ENCODE data around the gene TSPEAR. TPM values are rescaled to one million over a fixed set of nuclear protein-coding genes. Genes with fewer than 3 reads are reported as not detected.
"Not testable (repeated sequence)": the region's sequence is repeated elsewhere in the genome, so short reads cannot be mapped to it uniquely, and the experiment has no call there.

The TSPEAR gene
- total RNA-seq, 2 donors from 2014 or later: 1.5 to 6.0 TPM

- H3K27me3 Mint-ChIP-seq (ENCODE audit: insufficient read depth): peaks cover 3% of the 10 kb centered on the region
- H3K4me1 Mint-ChIP-seq: peaks cover 2% of the 10 kb centered on the region
- H3K27me3 ChIP-seq (ENCODE audit: control insufficient read depth, insufficient read depth, low read length, poor library complexity, severe bottlenecking): no peaks in the 10 kb centered on the region
- H3K27ac Mint-ChIP-seq: no peak overlapping the region
- no peak overlapping the region for H3K4me3 Mint-ChIP-seq
- H3K27ac ChIP-seq (ENCODE audit: low read depth, low read length): no peak overlapping the region
- no peak overlapping the region for H3K9ac ChIP-seq (ENCODE audit: extremely low read depth, low read length, poor library complexity, severe bottlenecking)
- peak; percentile 15 for DNase-seq
- no peak overlapping the region for H3K4me3 ChIP-seq (ENCODE audit: low read length)
- no peaks in the 10 kb centered on the region for H3K4me1 ChIP-seq (ENCODE audit: control insufficient read depth, insufficient read depth, low read length)
- no peaks in the 10 kb centered on the region for H3K36me3 ChIP-seq (ENCODE audit: control insufficient read depth, insufficient read depth, low read length)
- WGBS, 2 experiments (ENCODE audit: insufficient coverage in 1 of 2, insufficient read length in 1 of 2): 89 to 92% methylated on average over 3 to 5 of the region's 5 CpGs
- H3K36me3 Mint-ChIP-seq (ENCODE audit: low read depth): peaks cover 4% of the 10 kb centered on the region
- peaks cover 22% of the 10 kb centered on the region for H3K9me3 ChIP-seq (ENCODE audit: control insufficient read depth, low read length)
- H3K9me3 Mint-ChIP-seq: peaks cover 44% of the 10 kb centered on the region
- TF ChIP-seq CTCF (conservative IDR thresholded peaks at IDR 0.05): no peak
These were observed 70.6 kb downstream of the TSPEAR start for GRCh38 chr21:44640761-44641160.

- peaks cover 2% of the 10 kb centered on the region for H3K4me1 Mint-ChIP-seq
- H3K27me3 ChIP-seq (ENCODE audit: control insufficient read depth, insufficient read depth, low read length, poor library complexity, severe bottlenecking): no peaks in the 10 kb centered on the region
- TF ChIP-seq CTCF (conservative IDR thresholded peaks at IDR 0.05): no peak
- peaks cover 8% of the 10 kb centered on the region for H3K9me3 ChIP-seq (ENCODE audit: control insufficient read depth, low read length)
- H3K9ac ChIP-seq (ENCODE audit: extremely low read depth, low read length, poor library complexity, severe bottlenecking): no peak overlapping the region
- no peak overlapping the region for H3K27ac ChIP-seq (ENCODE audit: low read depth, low read length)
- no peaks in the 10 kb centered on the region for H3K36me3 Mint-ChIP-seq (ENCODE audit: low read depth)
- H3K4me3 Mint-ChIP-seq: no peak overlapping the region
- H3K27me3 Mint-ChIP-seq (ENCODE audit: insufficient read depth): peaks cover 3% of the 10 kb centered on the region
- no peak for DNase-seq
- H3K27ac Mint-ChIP-seq: no peak overlapping the region
- no peaks in the 10 kb centered on the region for H3K36me3 ChIP-seq (ENCODE audit: control insufficient read depth, insufficient read depth, low read length)
- no peaks in the 10 kb centered on the region for H3K4me1 ChIP-seq (ENCODE audit: control insufficient read depth, insufficient read depth, low read length)
- H3K4me3 ChIP-seq (ENCODE audit: low read length): no peak overlapping the region
- H3K9me3 Mint-ChIP-seq: peaks cover 31% of the 10 kb centered on the region
- 94 to 95% methylated on average over 7 to 12 of the region's 12 CpGs for whole genome bisulfite sequencing, 2 experiments (ENCODE audit: insufficient coverage in 1 of 2, insufficient read length in 1 of 2)
These were observed 72.1 kb downstream of the TSPEAR start for GRCh38 chr21:44639331-44639655.

GRCh38 chr21:44638506-44639330, 72.7 kb downstream of the TSPEAR start:
- H3K27ac ChIP-seq (ENCODE audit: low read depth, low read length); H3K4me3 Mint-ChIP-seq; H3K27me3 Mint-ChIP-seq (ENCODE audit: insufficient read depth); H3K4me3 ChIP-seq (ENCODE audit: low read length); H3K27ac Mint-ChIP-seq; H3K4me1 ChIP-seq (ENCODE audit: control insufficient read depth, insufficient read depth, low read length); H3K4me1 Mint-ChIP-seq; H3K36me3 Mint-ChIP-seq (ENCODE audit: low read depth); H3K9ac ChIP-seq (ENCODE audit: extremely low read depth, low read length, poor library complexity, severe bottlenecking); H3K9me3 ChIP-seq (ENCODE audit: control insufficient read depth, low read length); H3K36me3 ChIP-seq (ENCODE audit: control insufficient read depth, insufficient read depth, low read length); H3K27me3 ChIP-seq (ENCODE audit: control insufficient read depth, insufficient read depth, low read length, poor library complexity, severe bottlenecking): not testable (repeated sequence)
- whole genome bisulfite sequencing, 2 experiments (ENCODE audit: insufficient coverage in 1 of 2, insufficient read length in 1 of 2): 95% methylated on average over 11 to 16 of the region's 21 CpGs
- H3K9me3 Mint-ChIP-seq: peaks cover 25% of the 10 kb centered on the region
- peak; percentile 22 for DNase-seq

GRCh38 chr21:44637851-44638348, 73.5 kb downstream of the TSPEAR start:
- H3K4me1 Mint-ChIP-seq; H3K9me3 ChIP-seq (ENCODE audit: control insufficient read depth, low read length); H3K36me3 Mint-ChIP-seq (ENCODE audit: low read depth); H3K4me1 ChIP-seq (ENCODE audit: control insufficient read depth, insufficient read depth, low read length); DNase-seq; H3K4me3 Mint-ChIP-seq; H3K36me3 ChIP-seq (ENCODE audit: control insufficient read depth, insufficient read depth, low read length); H3K27me3 Mint-ChIP-seq (ENCODE audit: insufficient read depth); H3K27ac ChIP-seq (ENCODE audit: low read depth, low read length); H3K4me3 ChIP-seq (ENCODE audit: low read length); H3K27me3 ChIP-seq (ENCODE audit: control insufficient read depth, insufficient read depth, low read length, poor library complexity, severe bottlenecking); H3K9ac ChIP-seq (ENCODE audit: extremely low read depth, low read length, poor library complexity, severe bottlenecking): not testable (repeated sequence)
- Mint-ChIP-seq H3K27ac (peak overlapping the region; percentile 15), H3K9me3 (peaks cover 17% of the 10 kb centered on the region)
- 80 to 86% methylated on average over 1 to 10 of the region's 12 CpGs for WGBS, 2 experiments (ENCODE audit: insufficient coverage in 1 of 2, insufficient read length in 1 of 2)

Measured in endodermal cell (in vitro differentiated cells).